Measurements from ENCODE around the gene TPRKB.
"Not testable (repeated sequence)": the region's sequence is repeated elsewhere in the genome, so short reads cannot be mapped to it uniquely, and the experiment has no call there.

TPRKB gene

GRCh38 chr2:73728711-73729110, 8.4 kb downstream of the TPRKB start:
- no peak overlapping the region for H3K14ac ChIP-seq (ENCODE audit: low read length)
- H3K79me2 ChIP-seq (ENCODE audit: control insufficient read depth, insufficient read depth, low read length, poor library complexity): no peaks in the 10 kb centered on the region
- no peaks in the 10 kb centered on the region for H3K27me3 ChIP-seq (ENCODE audit: insufficient read depth, low read length)
- H2BK120ac ChIP-seq (ENCODE audit: insufficient read depth, low read length, poor library complexity): no peak overlapping the region
- H3K18ac ChIP-seq (ENCODE audit: low read length): no peak overlapping the region
- no peak overlapping the region for H2BK12ac ChIP-seq (ENCODE audit: low read length)
- H3K79me1 ChIP-seq (ENCODE audit: low read length): no peaks in the 10 kb centered on the region
- H2AK5ac ChIP-seq (ENCODE audit: low read length): no peak overlapping the region
- no peak overlapping the region for H2AFZ ChIP-seq (ENCODE audit: insufficient read depth, low read length, poor library complexity)
- H3K4me2 ChIP-seq (ENCODE audit: low read length): no peak overlapping the region
- no peak overlapping the region for H3K4ac ChIP-seq (ENCODE audit: low read depth, low read length)
- H3K36me3 ChIP-seq (ENCODE audit: control insufficient read depth in 1 of 2, insufficient read depth in 2 of 2, low read length in 2 of 2): peaks cover 9 to 21% of the 10 kb centered on the region in 2 experiments
- no peak overlapping the region for H3K4me3 ChIP-seq (ENCODE audit: low read depth, low read length)
- no peak overlapping the region for H4K8ac ChIP-seq (ENCODE audit: low read depth, low read length)
- H3K4me1 ChIP-seq (ENCODE audit: control insufficient read depth in 1 of 2, insufficient read depth in 2 of 2, low read length in 2 of 2): no peaks in the 10 kb centered on the region
- H3K23ac ChIP-seq (ENCODE audit: low read length): no peak overlapping the region
- no peak overlapping the region for H3K27ac ChIP-seq (ENCODE audit: low read depth, low read length)
- DNase-seq: no peak
- H2BK5ac ChIP-seq (ENCODE audit: low read depth, low read length, poor library complexity): no peak overlapping the region
- no peak overlapping the region for H3K9ac ChIP-seq (ENCODE audit: low read length)
- no peak overlapping the region for H4K12ac ChIP-seq (ENCODE audit: low read depth, low read length)
- no peak overlapping the region for H4K91ac ChIP-seq (ENCODE audit: low read depth, low read length)
- H3K9me3 ChIP-seq (ENCODE audit: insufficient read depth, low read depth, low read length): no peaks in the 10 kb centered on the region
- WGBS (ENCODE audit: extremely low coverage, insufficient coverage, insufficient read length): no CpG with 5 or more reads among the region's 4 CpGs

GRCh38 chr2:73728043-73728442, 9.1 kb downstream of the TPRKB start:
- no peak overlapping the region for H4K8ac ChIP-seq (ENCODE audit: low read depth, low read length)
- no peak overlapping the region for H3K14ac ChIP-seq (ENCODE audit: low read length)
- H3K9me3 ChIP-seq (ENCODE audit: insufficient read depth, low read depth, low read length): no peaks in the 10 kb centered on the region
- no peak overlapping the region for H2AK5ac ChIP-seq (ENCODE audit: low read length)
- H4K91ac ChIP-seq (ENCODE audit: low read depth, low read length): no peak overlapping the region
- H2BK12ac ChIP-seq (ENCODE audit: low read length): no peak overlapping the region
- no peak overlapping the region for H3K27ac ChIP-seq (ENCODE audit: low read depth, low read length)
- no peak overlapping the region for H3K18ac ChIP-seq (ENCODE audit: low read length)
- DNase-seq: no peak
- no peak overlapping the region for H3K9ac ChIP-seq (ENCODE audit: low read length)
- H3K79me1 ChIP-seq (ENCODE audit: low read length): no peaks in the 10 kb centered on the region
- no peak overlapping the region for H2AFZ ChIP-seq (ENCODE audit: insufficient read depth, low read length, poor library complexity)
- H3K4ac ChIP-seq (ENCODE audit: low read depth, low read length): no peak overlapping the region
- H3K4me2 ChIP-seq (ENCODE audit: low read length): no peak overlapping the region
- no peaks in the 10 kb centered on the region for H3K27me3 ChIP-seq (ENCODE audit: insufficient read depth, low read length)
- H2BK120ac ChIP-seq (ENCODE audit: insufficient read depth, low read length, poor library complexity): no peak overlapping the region
- no CpG with 5 or more reads among the region's 3 CpGs for WGBS (ENCODE audit: extremely low coverage, insufficient coverage, insufficient read length)
- no peak overlapping the region for H3K23ac ChIP-seq (ENCODE audit: low read length)
- H4K12ac ChIP-seq (ENCODE audit: low read depth, low read length): no peak overlapping the region
- peaks cover 9 to 17% of the 10 kb centered on the region in 2 experiments for H3K36me3 ChIP-seq (ENCODE audit: control insufficient read depth in 1 of 2, insufficient read depth in 2 of 2, low read length in 2 of 2)
- H3K4me1 ChIP-seq (ENCODE audit: control insufficient read depth in 1 of 2, insufficient read depth in 2 of 2, low read length in 2 of 2): no peaks in the 10 kb centered on the region
- H3K79me2 ChIP-seq (ENCODE audit: control insufficient read depth, insufficient read depth, low read length, poor library complexity): no peaks in the 10 kb centered on the region
- no peak overlapping the region for H3K4me3 ChIP-seq (ENCODE audit: low read depth, low read length)
- no peak overlapping the region for H2BK5ac ChIP-seq (ENCODE audit: low read depth, low read length, poor library complexity)

GRCh38 chr2:73726657-73727056, 10.5 kb downstream of the TPRKB start:
- not testable (repeated sequence) for H3K9me3 ChIP-seq (ENCODE audit: insufficient read depth, low read depth, low read length); H3K18ac ChIP-seq (ENCODE audit: low read length); H3K79me2 ChIP-seq (ENCODE audit: control insufficient read depth, insufficient read depth, low read length, poor library complexity); H2AFZ ChIP-seq (ENCODE audit: insufficient read depth, low read length, poor library complexity); H3K79me1 ChIP-seq (ENCODE audit: low read length); H3K4ac ChIP-seq (ENCODE audit: low read depth, low read length); H3K14ac ChIP-seq (ENCODE audit: low read length); H3K4me3 ChIP-seq (ENCODE audit: low read depth, low read length); DNase-seq; H2BK12ac ChIP-seq (ENCODE audit: low read length); H3K23ac ChIP-seq (ENCODE audit: low read length); H3K27ac ChIP-seq (ENCODE audit: low read depth, low read length); H3K9ac ChIP-seq (ENCODE audit: low read length); H4K91ac ChIP-seq (ENCODE audit: low read depth, low read length); H4K12ac ChIP-seq (ENCODE audit: low read depth, low read length); H2BK5ac ChIP-seq (ENCODE audit: low read depth, low read length, poor library complexity); H4K8ac ChIP-seq (ENCODE audit: low read depth, low read length); H3K27me3 ChIP-seq (ENCODE audit: insufficient read depth, low read length); H3K4me2 ChIP-seq (ENCODE audit: low read length); H3K4me1 ChIP-seq (ENCODE audit: control insufficient read depth in 1 of 2, insufficient read depth in 2 of 2, low read length in 2 of 2); H2AK5ac ChIP-seq (ENCODE audit: low read length); H2BK120ac ChIP-seq (ENCODE audit: insufficient read depth, low read length, poor library complexity)
- WGBS (ENCODE audit: extremely low coverage, insufficient coverage, insufficient read length): no CpG with 5 or more reads among the region's 1 CpG
- H3K36me3 ChIP-seq (ENCODE audit: control insufficient read depth in 1 of 2, insufficient read depth in 2 of 2, low read length in 2 of 2): peaks cover 7 to 13% of the 10 kb centered on the region in 2 experiments

- Histone ChIP-seq H3K27me3 (ENCODE audit: insufficient read depth, low read length) (no peaks in the 10 kb centered on the region), H2AK5ac (ENCODE audit: low read length) (no peak overlapping the region), H3K4me2 (ENCODE audit: low read length) (no peak overlapping the region), H3K36me3 (ENCODE audit: control insufficient read depth in 1 of 2, insufficient read depth in 2 of 2, low read length in 2 of 2) (no peaks in the 10 kb centered on the region), H3K18ac (ENCODE audit: low read length) (no peak overlapping the region), H3K23ac (ENCODE audit: low read length) (no peak overlapping the region), H2AFZ (ENCODE audit: insufficient read depth, low read length, poor library complexity) (no peak overlapping the region), H4K8ac (ENCODE audit: low read depth, low read length) (no peak overlapping the region), H3K4me3 (ENCODE audit: low read depth, low read length) (no peak overlapping the region), H3K14ac (ENCODE audit: low read length) (no peak overlapping the region), H2BK5ac (ENCODE audit: low read depth, low read length, poor library complexity) (no peak overlapping the region), H3K9me3 (ENCODE audit: insufficient read depth, low read depth, low read length) (peaks cover 11% of the 10 kb centered on the region), H4K12ac (ENCODE audit: low read depth, low read length) (no peak overlapping the region), H2BK12ac (ENCODE audit: low read length) (no peak overlapping the region), H3K27ac (ENCODE audit: low read depth, low read length) (no peak overlapping the region), H3K4ac (ENCODE audit: low read depth, low read length) (no peak overlapping the region), H3K9ac (ENCODE audit: low read length) (no peak overlapping the region), H4K91ac (ENCODE audit: low read depth, low read length) (no peak overlapping the region), H3K79me1 (ENCODE audit: low read length) (no peaks in the 10 kb centered on the region), H3K4me1 (ENCODE audit: control insufficient read depth in 1 of 2, insufficient read depth in 2 of 2, low read length in 2 of 2) (no peaks in the 10 kb centered on the region), H2BK120ac (ENCODE audit: insufficient read depth, low read length, poor library complexity) (no peak overlapping the region), H3K79me2 (ENCODE audit: control insufficient read depth, insufficient read depth, low read length, poor library complexity) (no peaks in the 10 kb centered on the region)
- no peak for DNase-seq
- no CpG with 5 or more reads among the region's 11 CpGs for WGBS (ENCODE audit: extremely low coverage, insufficient coverage, insufficient read length)
Measured at GRCh38 chr2:73718851-73719621, 18.1 kb downstream of the TPRKB start.
